Measurements from ENCODE around the gene TTC31. TPM values are rescaled to one million over a fixed set of nuclear protein-coding genes. Genes with fewer than 3 reads are reported as not detected.

Gene TTC31
- total RNA-seq, 1 donor from 2014 or later, result 32.2 TPM

- no peak for DNase-seq (ENCODE audit: low spot score, unreplicated experiment)
- no peak for TF ChIP-seq CTCF (IDR thresholded peaks at IDR 0.05; ENCODE audit: unreplicated experiment)
- no peaks in the 10 kb centered on the region for H3K9me3 Mint-ChIP-seq (ENCODE audit: low read depth)
Observed at GRCh38 chr2:74530239-74531187, 47.6 kb downstream of the TTC31 start.

GRCh38 chr2:74531666-74532065, 48.8 kb downstream of the TTC31 start:
- peaks cover 6% of the 10 kb centered on the region for H3K36me3 Mint-ChIP-seq (ENCODE audit: insufficient read depth)
- H3K27ac Mint-ChIP-seq, result no peak overlapping the region
- no peaks in the 10 kb centered on the region for H3K27me3 Mint-ChIP-seq
- no peaks in the 10 kb centered on the region for H3K9me3 Mint-ChIP-seq (ENCODE audit: low read depth)
- TF ChIP-seq CTCF (IDR thresholded peaks at IDR 0.05; ENCODE audit: unreplicated experiment), result no peak
- peaks cover 17% of the 10 kb centered on the region for H3K4me1 Mint-ChIP-seq (ENCODE audit: low read depth)
- no peak for DNase-seq (ENCODE audit: low spot score, unreplicated experiment)
- H3K4me3 Mint-ChIP-seq (ENCODE audit: low read depth), result peak overlapping the region; percentile 98

More at GRCh38 chr2:74530239-74531187, 47.6 kb downstream of the TTC31 start:
- peak overlapping the region; percentile 98 for H3K4me3 Mint-ChIP-seq (ENCODE audit: low read depth)
- H3K27ac Mint-ChIP-seq, result peak overlapping the region; percentile 52
- no peaks in the 10 kb centered on the region for H3K27me3 Mint-ChIP-seq
- H3K4me1 Mint-ChIP-seq (ENCODE audit: low read depth), result peaks cover 17% of the 10 kb centered on the region
- H3K36me3 Mint-ChIP-seq (ENCODE audit: insufficient read depth), result peaks cover 14% of the 10 kb centered on the region

- no peaks in the 10 kb centered on the region for H3K9me3 Mint-ChIP-seq (ENCODE audit: low read depth)
- H3K4me3 Mint-ChIP-seq (ENCODE audit: low read depth), result no peak overlapping the region
- peak; percentile 14 for TF ChIP-seq CTCF (IDR thresholded peaks at IDR 0.05; ENCODE audit: unreplicated experiment)
- H3K27me3 Mint-ChIP-seq, result no peaks in the 10 kb centered on the region
- H3K27ac Mint-ChIP-seq, result no peak overlapping the region
- peaks cover 3% of the 10 kb centered on the region for H3K36me3 Mint-ChIP-seq (ENCODE audit: insufficient read depth)
- no peak for DNase-seq (ENCODE audit: low spot score, unreplicated experiment)
- H3K4me1 Mint-ChIP-seq (ENCODE audit: low read depth), result peaks cover 17% of the 10 kb centered on the region
Observed at GRCh38 chr2:74532222-74532621, 49.3 kb downstream of the TTC31 start.

GRCh38 chr2:74533464-74533863, 50.6 kb downstream of the TTC31 start:
- DNase-seq (ENCODE audit: low spot score, unreplicated experiment), result no peak
- Mint-ChIP-seq H3K4me3 (ENCODE audit: low read depth) (no peak overlapping the region), H3K4me1 (ENCODE audit: low read depth) (peaks cover 13% of the 10 kb centered on the region), H3K27me3 (no peaks in the 10 kb centered on the region), H3K36me3 (ENCODE audit: insufficient read depth) (peaks cover 3% of the 10 kb centered on the region), H3K27ac (peak overlapping the region; percentile 33), H3K9me3 (ENCODE audit: low read depth) (no peaks in the 10 kb centered on the region)
- TF ChIP-seq CTCF (IDR thresholded peaks at IDR 0.05; ENCODE audit: unreplicated experiment), result no peak

- no peaks in the 10 kb centered on the region for H3K9me3 Mint-ChIP-seq (ENCODE audit: low read depth)
- no peak for DNase-seq (ENCODE audit: low spot score, unreplicated experiment)
- H3K4me1 Mint-ChIP-seq (ENCODE audit: low read depth), result peaks cover 7% of the 10 kb centered on the region
- H3K27me3 Mint-ChIP-seq, result no peaks in the 10 kb centered on the region
- no peak overlapping the region for H3K27ac Mint-ChIP-seq
- no peak overlapping the region for H3K4me3 Mint-ChIP-seq (ENCODE audit: low read depth)
- peaks cover 3% of the 10 kb centered on the region for H3K36me3 Mint-ChIP-seq (ENCODE audit: insufficient read depth)
- no peak for TF ChIP-seq CTCF (IDR thresholded peaks at IDR 0.05; ENCODE audit: unreplicated experiment)
Observed at GRCh38 chr2:74534411-74534810, 51.5 kb downstream of the TTC31 start.

Data from progenitor cell of endocrine pancreas (in vitro differentiated cells).